ENCODE results near the gene ADAMTS12. TPM values are rescaled to one million over a fixed set of nuclear protein-coding genes. Genes with fewer than 3 reads are reported as not detected.

Gene ADAMTS12
- total RNA-seq, 1 experiment from 2014 or later = 0.05 TPM

- ChIA-PET POLR2A (no interaction called here), CTCF (no interaction called here), RAD21 (ENCODE audit: low non-redundant PET in 1 of 2, low total read pairs in 2 of 2, uncharacterized antibody in 2 of 2, unreplicated experiment in 2 of 2) (no interaction called here)
- Histone ChIP-seq H3K36me3 (ENCODE audit: control insufficient read depth in 1 of 2, insufficient read depth in 2 of 2, low read length in 2 of 2) (no peaks in the 10 kb centered on the region), H3K9me3 (ENCODE audit: control insufficient read depth in 1 of 2, insufficient read depth in 1 of 2, low read depth in 1 of 2, low read length in 2 of 2) (no peaks in the 10 kb centered on the region), H3K9me2 (ENCODE audit: insufficient read depth) (no peaks in the 10 kb centered on the region), H3K9ac (ENCODE audit: low read length) (no peak overlapping the region), H3K4me3 (replicated peaks in 1 of 2; ENCODE audit: low read depth in 1 of 2, low read length in 2 of 2) (no peak overlapping the region), H4K20me1 (ENCODE audit: insufficient read depth) (no peaks in the 10 kb centered on the region), H3K4me1 (ENCODE audit: control insufficient read depth in 1 of 2, insufficient read depth in 2 of 2, low read length in 2 of 2) (no peaks in the 10 kb centered on the region), H3K4me2 (ENCODE audit: low read length) (no peak overlapping the region), H2AFZ (ENCODE audit: low read depth, low read length, poor library complexity, severe bottlenecking) (no peak overlapping the region), H3K27ac (ENCODE audit: low read depth, low read length) (no peak overlapping the region), H3K27me3 (ENCODE audit: insufficient read depth, low read length) (peaks cover 47% of the 10 kb centered on the region), H3K79me2 (ENCODE audit: insufficient read depth, low read length) (no peaks in the 10 kb centered on the region)
- TF ChIP-seq, protein P1, sequence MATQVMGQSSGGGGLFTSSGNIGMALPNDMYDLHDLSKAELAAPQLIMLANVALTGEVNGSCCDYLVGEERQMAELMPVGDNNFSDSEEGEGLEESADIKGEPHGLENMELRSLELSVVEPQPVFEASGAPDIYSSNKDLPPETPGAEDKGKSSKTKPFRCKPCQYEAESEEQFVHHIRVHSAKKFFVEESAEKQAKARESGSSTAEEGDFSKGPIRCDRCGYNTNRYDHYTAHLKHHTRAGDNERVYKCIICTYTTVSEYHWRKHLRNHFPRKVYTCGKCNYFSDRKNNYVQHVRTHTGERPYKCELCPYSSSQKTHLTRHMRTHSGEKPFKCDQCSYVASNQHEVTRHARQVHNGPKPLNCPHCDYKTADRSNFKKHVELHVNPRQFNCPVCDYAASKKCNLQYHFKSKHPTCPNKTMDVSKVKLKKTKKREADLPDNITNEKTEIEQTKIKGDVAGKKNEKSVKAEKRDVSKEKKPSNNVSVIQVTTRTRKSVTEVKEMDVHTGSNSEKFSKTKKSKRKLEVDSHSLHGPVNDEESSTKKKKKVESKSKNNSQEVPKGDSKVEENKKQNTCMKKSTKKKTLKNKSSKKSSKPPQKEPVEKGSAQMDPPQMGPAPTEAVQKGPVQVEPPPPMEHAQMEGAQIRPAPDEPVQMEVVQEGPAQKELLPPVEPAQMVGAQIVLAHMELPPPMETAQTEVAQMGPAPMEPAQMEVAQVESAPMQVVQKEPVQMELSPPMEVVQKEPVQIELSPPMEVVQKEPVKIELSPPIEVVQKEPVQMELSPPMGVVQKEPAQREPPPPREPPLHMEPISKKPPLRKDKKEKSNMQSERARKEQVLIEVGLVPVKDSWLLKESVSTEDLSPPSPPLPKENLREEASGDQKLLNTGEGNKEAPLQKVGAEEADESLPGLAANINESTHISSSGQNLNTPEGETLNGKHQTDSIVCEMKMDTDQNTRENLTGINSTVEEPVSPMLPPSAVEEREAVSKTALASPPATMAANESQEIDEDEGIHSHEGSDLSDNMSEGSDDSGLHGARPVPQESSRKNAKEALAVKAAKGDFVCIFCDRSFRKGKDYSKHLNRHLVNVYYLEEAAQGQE (IDR thresholded peaks at IDR 0.05; ENCODE audit: low read depth) = no peak
- TF ChIP-seq SIN3A (IDR thresholded peaks at IDR 0.05; ENCODE audit: low read depth) = no peak
- no TSS peak for BruUV-seq (replicated peaks)
- no peak for DNase-seq (ENCODE audit: low read depth, low spot score)
- ATAC-seq = no peak
- intact Hi-C loops (cut with micrococcal nuclease) = no loop called here
These were observed 128.9 kb downstream of the ADAMTS12 start for GRCh38 chr5:33762859-33763258.

DNA sequence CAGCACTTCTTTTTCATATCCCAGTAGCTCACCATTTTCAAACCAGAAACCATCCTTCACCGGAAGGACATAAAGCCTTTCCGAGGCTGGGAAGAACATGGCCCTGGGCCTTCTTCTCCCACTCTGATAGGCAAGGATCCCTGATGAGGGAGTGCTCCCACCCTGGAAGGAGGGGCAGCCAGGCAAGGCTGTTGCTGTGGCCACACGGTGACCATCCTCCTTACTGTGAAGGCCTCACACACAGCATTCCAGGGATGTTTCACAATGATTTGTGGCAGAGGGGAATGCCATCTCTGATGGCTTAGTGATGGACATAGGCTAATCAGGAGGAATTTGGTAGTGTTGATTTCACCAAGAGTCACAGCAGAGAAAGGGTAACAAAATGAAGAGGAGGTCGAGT is 130.7 kb downstream of the ADAMTS12 start:
- no peak overlapping the region for H3K27ac ChIP-seq (ENCODE audit: low read depth, low read length)
- H3K36me3 ChIP-seq (ENCODE audit: control insufficient read depth in 1 of 2, insufficient read depth in 2 of 2, low read length in 2 of 2) = no peaks in the 10 kb centered on the region
- no peaks in the 10 kb centered on the region for H4K20me1 ChIP-seq (ENCODE audit: insufficient read depth)
- BruUV-seq (replicated peaks) = no TSS peak
- H2AFZ ChIP-seq (ENCODE audit: low read depth, low read length, poor library complexity, severe bottlenecking) = no peak overlapping the region
- ChIA-PET RAD21 (ENCODE audit: low non-redundant PET in 1 of 2, low total read pairs in 2 of 2, uncharacterized antibody in 2 of 2, unreplicated experiment in 2 of 2) (no interaction called here), POLR2A (no interaction called here), CTCF (no interaction called here)
- no peak overlapping the region for H3K4me2 ChIP-seq (ENCODE audit: low read length)
- no peak for ATAC-seq
- no peak overlapping the region for H3K4me3 ChIP-seq (replicated peaks in 1 of 2; ENCODE audit: low read depth in 1 of 2, low read length in 2 of 2)
- no peaks in the 10 kb centered on the region for H3K79me2 ChIP-seq (ENCODE audit: insufficient read depth, low read length)
- intact Hi-C loops (cut with micrococcal nuclease) = no loop called here
- H3K27me3 ChIP-seq (ENCODE audit: insufficient read depth, low read length) = peaks cover 45% of the 10 kb centered on the region
- no peak for DNase-seq (ENCODE audit: low read depth, low spot score)
- no peaks in the 10 kb centered on the region for H3K4me1 ChIP-seq (ENCODE audit: control insufficient read depth in 1 of 2, insufficient read depth in 2 of 2, low read length in 2 of 2)
- H3K9me3 ChIP-seq (ENCODE audit: control insufficient read depth in 1 of 2, insufficient read depth in 1 of 2, low read depth in 1 of 2, low read length in 2 of 2) = no peaks in the 10 kb centered on the region
- H3K9me2 ChIP-seq (ENCODE audit: insufficient read depth) = no peaks in the 10 kb centered on the region
- H3K9ac ChIP-seq (ENCODE audit: low read length) = no peak overlapping the region
- no peak for TF ChIP-seq ZFX (IDR thresholded peaks at IDR 0.05)
- no peak for TF ChIP-seq SRF (IDR thresholded peaks at IDR 0.05; ENCODE audit: low read depth)
- TF ChIP-seq, protein P2, sequence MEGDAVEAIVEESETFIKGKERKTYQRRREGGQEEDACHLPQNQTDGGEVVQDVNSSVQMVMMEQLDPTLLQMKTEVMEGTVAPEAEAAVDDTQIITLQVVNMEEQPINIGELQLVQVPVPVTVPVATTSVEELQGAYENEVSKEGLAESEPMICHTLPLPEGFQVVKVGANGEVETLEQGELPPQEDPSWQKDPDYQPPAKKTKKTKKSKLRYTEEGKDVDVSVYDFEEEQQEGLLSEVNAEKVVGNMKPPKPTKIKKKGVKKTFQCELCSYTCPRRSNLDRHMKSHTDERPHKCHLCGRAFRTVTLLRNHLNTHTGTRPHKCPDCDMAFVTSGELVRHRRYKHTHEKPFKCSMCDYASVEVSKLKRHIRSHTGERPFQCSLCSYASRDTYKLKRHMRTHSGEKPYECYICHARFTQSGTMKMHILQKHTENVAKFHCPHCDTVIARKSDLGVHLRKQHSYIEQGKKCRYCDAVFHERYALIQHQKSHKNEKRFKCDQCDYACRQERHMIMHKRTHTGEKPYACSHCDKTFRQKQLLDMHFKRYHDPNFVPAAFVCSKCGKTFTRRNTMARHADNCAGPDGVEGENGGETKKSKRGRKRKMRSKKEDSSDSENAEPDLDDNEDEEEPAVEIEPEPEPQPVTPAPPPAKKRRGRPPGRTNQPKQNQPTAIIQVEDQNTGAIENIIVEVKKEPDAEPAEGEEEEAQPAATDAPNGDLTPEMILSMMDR (IDR thresholded peaks at IDR 0.05 in 2 of 3, conservative IDR thresholded peaks at IDR 0.05 in 1 of 3; ENCODE audit: borderline replicate concordance in 1 of 3, insufficient read depth in 1 of 3, low read depth in 2 of 3, low read length in 2 of 3) = no peak
- no peak for TF ChIP-seq POLR2A (IDR thresholded peaks at IDR 0.05; ENCODE audit: borderline replicate concordance, extremely low read depth, insufficient read depth, insufficient read length)
- TF ChIP-seq SP1 (IDR thresholded peaks at IDR 0.05; ENCODE audit: low read depth) = no peak
- TF ChIP-seq POLR2AphosphoS5 (IDR thresholded peaks at IDR 0.05; ENCODE audit: low read depth, low read length) = no peak
- TF ChIP-seq EZH2phosphoT487 (IDR thresholded peaks at IDR 0.05; ENCODE audit: borderline replicate concordance) = no peak
- TF ChIP-seq, protein P3, sequence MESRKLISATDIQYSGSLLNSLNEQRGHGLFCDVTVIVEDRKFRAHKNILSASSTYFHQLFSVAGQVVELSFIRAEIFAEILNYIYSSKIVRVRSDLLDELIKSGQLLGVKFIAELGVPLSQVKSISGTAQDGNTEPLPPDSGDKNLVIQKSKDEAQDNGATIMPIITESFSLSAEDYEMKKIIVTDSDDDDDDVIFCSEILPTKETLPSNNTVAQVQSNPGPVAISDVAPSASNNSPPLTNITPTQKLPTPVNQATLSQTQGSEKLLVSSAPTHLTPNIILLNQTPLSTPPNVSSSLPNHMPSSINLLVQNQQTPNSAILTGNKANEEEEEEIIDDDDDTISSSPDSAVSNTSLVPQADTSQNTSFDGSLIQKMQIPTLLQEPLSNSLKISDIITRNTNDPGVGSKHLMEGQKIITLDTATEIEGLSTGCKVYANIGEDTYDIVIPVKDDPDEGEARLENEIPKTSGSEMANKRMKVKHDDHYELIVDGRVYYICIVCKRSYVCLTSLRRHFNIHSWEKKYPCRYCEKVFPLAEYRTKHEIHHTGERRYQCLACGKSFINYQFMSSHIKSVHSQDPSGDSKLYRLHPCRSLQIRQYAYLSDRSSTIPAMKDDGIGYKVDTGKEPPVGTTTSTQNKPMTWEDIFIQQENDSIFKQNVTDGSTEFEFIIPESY (IDR thresholded peaks at IDR 0.05; ENCODE audit: extremely low read depth, insufficient replicate concordance, low read length) = no peak
- TF ChIP-seq, protein P4, sequence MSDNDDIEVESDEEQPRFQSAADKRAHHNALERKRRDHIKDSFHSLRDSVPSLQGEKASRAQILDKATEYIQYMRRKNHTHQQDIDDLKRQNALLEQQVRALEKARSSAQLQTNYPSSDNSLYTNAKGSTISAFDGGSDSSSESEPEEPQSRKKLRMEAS (IDR thresholded peaks at IDR 0.05) = no peak
- no peak for TF ChIP-seq CEBPB (IDR thresholded peaks at IDR 0.05; ENCODE audit: low read depth)
- no peak for TF ChIP-seq EZH2 (IDR thresholded peaks at IDR 0.05)
- TF ChIP-seq YY1 (IDR thresholded peaks at IDR 0.05; ENCODE audit: extremely low read depth, insufficient replicate concordance, low read depth, low read length) = no peak

All from HCT116 (cell line).